CD8-positive, alpha-beta memory T cell (primary cell): ENCODE data around the gene DCAF15. TPM values are rescaled to one million over a fixed set of nuclear protein-coding genes. Genes with fewer than 3 reads are reported as not detected.

Source experiments
- CTCF ChIA-PET: fragments of 350-600 bp; sonication (Branson Sonifier 250); formaldehyde crosslinking; loops from one replicate; lab custom pipeline; 2021; ENCODE audit warnings: antibody characterized with exemption; lab: Charles Lee
- POLR2A ChIA-PET: fragments of 350-600 bp; sonication (Branson Sonifier 250); formaldehyde crosslinking; loops from one replicate; lab custom pipeline; 2021; ENCODE audit warnings: antibody characterized with exemption; lab: Charles Lee
- DNase-seq, 5 donors: peaks; one replicate each; pipeline versions ENCODE4 v3.0.0 to v3.0.0-alpha.2; 2020 to 2022; ENCODE audit warnings: mixed read lengths in 1 of 5
- H3K27ac ChIP-seq: one replicate; pipeline ENCODE4 v1.7.0; 2013; ENCODE audit warnings: low read depth, mild to moderate bottlenecking, low read length, moderate library complexity
- H3K27me3 ChIP-seq: 2 replicates; pipeline ENCODE4 v1.7.0; 2013; ENCODE audit warnings: low read length, mild to moderate bottlenecking; ENCODE audit not compliant: insufficient read depth, poor library complexity, severe bottlenecking
- H3K36me3 ChIP-seq: 2 replicates; pipeline ENCODE4 v1.7.0; 2013; ENCODE audit warnings: mild to moderate bottlenecking, low read length, moderate library complexity; ENCODE audit not compliant: insufficient read depth
- H3K4me1 ChIP-seq: 2 replicates; pipeline ENCODE4 v1.7.0; 2013; ENCODE audit warnings: mild to moderate bottlenecking, low read length, moderate library complexity; ENCODE audit not compliant: insufficient read depth
- H3K4me3 ChIP-seq: 2 replicates; pipeline ENCODE4 v1.7.0; 2013; ENCODE audit warnings: mild to moderate bottlenecking, low read length
- H3K9me3 ChIP-seq: 2 replicates; pipeline ENCODE4 v1.7.0; 2013; ENCODE audit warnings: mild to moderate bottlenecking, low read length
- H3K27ac Mint-ChIP-seq, 8 donors: one replicate each; pipeline ENCODE4 v1.8.0; 2020 to 2021; ENCODE audit warnings: mixed read lengths in 8 of 8, mild to moderate bottlenecking in 6 of 8, inconsistent platforms in 3 of 8, moderate library complexity in 3 of 8
- H3K27me3 Mint-ChIP-seq, 2 donors: one replicate each; pipeline ENCODE4 v1.8.0; 2020 to 2021; ENCODE audit warnings: mixed read lengths in 2 of 2, mild to moderate bottlenecking in 1 of 2, moderate library complexity in 1 of 2
- H3K36me3 Mint-ChIP-seq, 3 donors: one replicate each; pipeline ENCODE4 v1.8.0; 2020 to 2021; ENCODE audit warnings: mixed read lengths in 3 of 3, inconsistent platforms in 1 of 3, mild to moderate bottlenecking in 1 of 3
- H3K4me1 Mint-ChIP-seq, 3 donors: one replicate each; pipeline ENCODE4 v1.8.0; 2020 to 2021; ENCODE audit warnings: mixed read lengths in 3 of 3, inconsistent platforms in 1 of 3, mild to moderate bottlenecking in 1 of 3
- H3K4me3 Mint-ChIP-seq, 7 donors: one replicate each; pipeline ENCODE4 v1.8.0; 2020 to 2021; ENCODE audit warnings: mixed read lengths in 7 of 7, mild to moderate bottlenecking in 6 of 7, moderate library complexity in 4 of 7, inconsistent platforms in 2 of 7
- H3K9me3 Mint-ChIP-seq, 5 donors: one replicate each; pipeline ENCODE4 v1.8.0; 2020 to 2022; ENCODE audit warnings: mixed read lengths in 5 of 5, mild to moderate bottlenecking in 3 of 5, moderate library complexity in 2 of 5, inconsistent platforms in 1 of 5
- polyA plus RNA-seq: library from polyadenylated mRNA; unstranded; fragments of 300-500 nt; fragmentation: Illumina TruSeq; gene quantifications from one replicate; pipeline ENCODE4 v1.2.3, GENCODE V29; 2021
- total RNA-seq, 2 experiments: library from RNA; stranded (reverse); gene quantifications; one replicate each; pipeline ENCODE4 v1.2.3, GENCODE V29; 2021

The DCAF15 gene
- total and polyA plus RNA-seq, 3 experiments from 2014 or later, result 8.0 to 66.5 (median 64.6) TPM

GRCh38 chr19:13995017-13995728, 42.9 kb downstream of the DCAF15 start:
- Histone ChIP-seq H3K27me3 (no peaks in the 10 kb centered on the region), H3K4me1 (peaks cover 11% of the 10 kb centered on the region), H3K9me3 (peaks cover 5% of the 10 kb centered on the region), H3K4me3 (no peak overlapping the region), H3K27ac (no peak overlapping the region), H3K36me3 (peaks cover 14% of the 10 kb centered on the region)
- ChIA-PET CTCF (interaction anchor here (0.9 kb wide), 1 partner anchor 17 kb away, joined by 3 read pairs; no protein-coding TSS in a partner anchor), POLR2A (no interaction called here)
- Mint-ChIP-seq H3K4me3 (no peak overlapping the region), H3K9me3 (no peaks in the 10 kb centered on the region), H3K27me3 (peaks cover 0 to 2% of the 10 kb centered on the region in 2 donors), H3K4me1 (peaks cover 9 to 44% (median 17%) of the 10 kb centered on the region in 3 donors), H3K36me3 (peaks cover 5 to 39% (median 5%) of the 10 kb centered on the region in 3 donors), H3K27ac (no peak overlapping the region)
- no peak for DNase-seq

- no peaks in the 10 kb centered on the region for H3K9me3 Mint-ChIP-seq
- peaks cover 8 to 48% (median 16%) of the 10 kb centered on the region in 3 donors for H3K4me1 Mint-ChIP-seq
- H3K27ac ChIP-seq, result no peak overlapping the region
- peaks cover 5% of the 10 kb centered on the region for H3K9me3 ChIP-seq
- no peak overlapping the region for H3K4me3 ChIP-seq
- H3K4me3 Mint-ChIP-seq, result no peak overlapping the region
- DNase-seq, result no peak
- ChIA-PET POLR2A (no interaction called here), CTCF (interaction anchor here (0.9 kb wide), 1 partner anchor 18 kb away, joined by 3 read pairs; no protein-coding TSS in a partner anchor)
- H3K4me1 ChIP-seq, result peaks cover 21% of the 10 kb centered on the region
- no peak overlapping the region for H3K27ac Mint-ChIP-seq
- H3K36me3 Mint-ChIP-seq, result peaks cover under 1 to 38% (median 2%) of the 10 kb centered on the region in 3 donors
- peaks cover 0 to 2% of the 10 kb centered on the region in 2 donors for H3K27me3 Mint-ChIP-seq
- H3K27me3 ChIP-seq, result no peaks in the 10 kb centered on the region
- peaks cover 10% of the 10 kb centered on the region for H3K36me3 ChIP-seq
Observed at GRCh38 chr19:13995878-13996765, 43.8 kb downstream of the DCAF15 start.

- Histone ChIP-seq H3K27me3 (no peaks in the 10 kb centered on the region), H3K4me3 (no peak overlapping the region), H3K36me3 (peaks cover 9% of the 10 kb centered on the region), H3K9me3 (peaks cover 5% of the 10 kb centered on the region), H3K4me1 (peaks cover 27% of the 10 kb centered on the region), H3K27ac (no peak overlapping the region)
- H3K4me3 Mint-ChIP-seq, result no peak overlapping the region
- peaks cover 11 to 52% (median 13%) of the 10 kb centered on the region in 3 donors for H3K4me1 Mint-ChIP-seq
- no peaks in the 10 kb centered on the region for H3K9me3 Mint-ChIP-seq
- H3K27me3 Mint-ChIP-seq, result peaks cover 0 to 2% of the 10 kb centered on the region in 2 donors
- H3K36me3 Mint-ChIP-seq, result peaks cover 0 to 31% (median 0%) of the 10 kb centered on the region in 3 donors
- H3K27ac Mint-ChIP-seq, result peak overlapping the region in 3 of 8 donors; percentile 47 to 63 (median 48)
- peak in 1 of 5 donors; percentile 37 for DNase-seq
- CTCF ChIA-PET, result no interaction called here
- POLR2A ChIA-PET, result no interaction called here
Observed at GRCh38 chr19:13996928-13997630, 44.8 kb downstream of the DCAF15 start.

GRCh38 chr19:13997631-13997962, 45.3 kb downstream of the DCAF15 start:
- no peak overlapping the region for H3K4me3 ChIP-seq
- ChIA-PET CTCF (no interaction called here), POLR2A (no interaction called here)
- no peaks in the 10 kb centered on the region for H3K27me3 ChIP-seq
- H3K36me3 Mint-ChIP-seq, result peaks cover 0 to 26% (median 0%) of the 10 kb centered on the region in 3 donors
- no peaks in the 10 kb centered on the region for H3K9me3 Mint-ChIP-seq
- peaks cover 30% of the 10 kb centered on the region for H3K4me1 ChIP-seq
- peaks cover 5% of the 10 kb centered on the region for H3K9me3 ChIP-seq
- no peak for DNase-seq
- H3K4me3 Mint-ChIP-seq, result no peak overlapping the region
- peaks cover 0 to 2% of the 10 kb centered on the region in 2 donors for H3K27me3 Mint-ChIP-seq
- H3K4me1 Mint-ChIP-seq, result peaks cover 14 to 52% (median 14%) of the 10 kb centered on the region in 3 donors
- peak overlapping the region in 3 of 8 donors; percentile 8 to 82 (median 63) for H3K27ac Mint-ChIP-seq
- H3K27ac ChIP-seq, result no peak overlapping the region
- peaks cover 9% of the 10 kb centered on the region for H3K36me3 ChIP-seq

DNA sequence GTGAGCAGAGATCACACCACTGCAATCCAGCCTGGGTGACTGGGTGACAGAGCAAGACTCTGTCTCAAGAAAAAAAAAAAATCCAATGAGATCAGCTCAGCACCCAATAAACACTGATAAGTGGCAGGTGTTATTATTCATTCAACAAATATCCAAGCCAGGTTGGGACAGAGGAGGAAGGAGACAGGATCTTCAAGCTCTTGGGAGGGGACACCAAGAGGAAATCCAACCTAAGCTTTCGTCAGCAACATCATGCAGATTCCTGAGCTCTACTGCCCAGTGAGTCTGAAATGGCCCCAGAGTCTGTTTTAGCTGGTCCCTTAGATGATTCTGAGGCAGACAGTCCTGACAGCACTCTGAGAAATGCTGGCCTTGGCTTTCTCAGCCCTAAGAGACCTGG, 46.1 kb downstream of the DCAF15 start:
- H3K27me3 Mint-ChIP-seq, result no peaks in the 10 kb centered on the region
- Histone ChIP-seq H3K9me3 (peaks cover 5% of the 10 kb centered on the region), H3K27me3 (no peaks in the 10 kb centered on the region), H3K36me3 (peaks cover 3% of the 10 kb centered on the region), H3K4me1 (peaks cover 38% of the 10 kb centered on the region), H3K27ac (no peak overlapping the region), H3K4me3 (no peak overlapping the region)
- no peak for DNase-seq
- no peaks in the 10 kb centered on the region for H3K9me3 Mint-ChIP-seq
- H3K36me3 Mint-ChIP-seq, result peaks cover 0 to 22% (median 0%) of the 10 kb centered on the region in 3 donors
- peak overlapping the region in 7 of 8 donors; percentile 61 to 92 (median 82) for H3K27ac Mint-ChIP-seq
- peaks cover 22 to 55% (median 22%) of the 10 kb centered on the region in 3 donors for H3K4me1 Mint-ChIP-seq
- H3K4me3 Mint-ChIP-seq, result no peak overlapping the region
- ChIA-PET POLR2A (no interaction called here), CTCF (interaction anchor here (1.4 kb wide), 1 partner anchor 33 kb away, joined by 4 read pairs; the partner anchor contains the start of gene IL27RA)

- CTCF ChIA-PET, result interaction anchor here (1.1 to 1.4 kb wide), 3 partner anchors 14 to 66 kb away, joined by 4 read pairs; partner anchors contain the start of gene IL27RA
Observed at GRCh38 chr19:13999085-13999484, 46.8 kb downstream of the DCAF15 start.

DNA sequence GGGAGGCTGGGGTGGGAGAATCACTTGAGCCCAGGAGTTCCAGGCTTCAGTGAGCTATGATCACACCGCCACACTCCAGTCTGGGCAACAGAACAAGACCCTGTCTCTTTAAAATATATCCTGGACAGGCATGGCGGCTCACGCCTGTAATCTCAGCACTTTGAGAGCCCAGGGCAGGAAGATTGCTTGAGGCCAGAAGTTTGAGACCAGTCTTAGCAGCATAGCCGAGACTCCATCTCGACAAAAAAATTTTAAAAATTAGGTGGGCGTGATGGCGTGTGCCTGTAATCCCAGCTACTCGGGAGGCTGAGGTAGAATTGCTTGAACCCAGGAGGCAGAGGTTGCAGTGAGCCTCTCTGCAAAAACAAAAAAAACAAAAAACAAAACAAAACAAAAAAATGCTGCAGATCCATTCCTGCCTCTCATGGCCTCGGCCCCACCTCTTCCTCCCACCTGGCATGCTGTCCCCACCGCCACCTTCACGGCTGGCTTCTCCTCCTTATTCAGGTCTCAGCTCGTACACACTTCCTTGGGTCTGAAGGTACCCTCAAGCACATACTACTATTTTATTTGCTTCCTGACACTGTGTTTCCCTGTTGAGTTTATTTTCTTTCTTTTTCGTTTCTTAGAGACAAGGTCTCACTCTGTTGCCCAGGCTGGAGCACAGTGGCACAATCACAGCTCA, 48.5 kb downstream of the DCAF15 start:
- H3K4me3 ChIP-seq, result no peak overlapping the region
- Mint-ChIP-seq H3K9me3 (no peaks in the 10 kb centered on the region), H3K36me3 (peaks cover 0 to 14% (median 0%) of the 10 kb centered on the region in 3 donors), H3K27ac (peak overlapping the region; percentile 65 to 94 (median 90)), H3K4me3 (peak overlapping the region in 4 of 7 donors; percentile 13 to 49 (median 20)), H3K27me3 (no peaks in the 10 kb centered on the region), H3K4me1 (peaks cover 37 to 66% (median 38%) of the 10 kb centered on the region in 3 donors)
- ChIA-PET CTCF (interaction anchor here (1.2 to 1.7 kb wide), 2 partner anchors 98 to 114 kb away, joined by 3 to 5 read pairs; no protein-coding TSS in a partner anchor), POLR2A (interaction anchor here (0.6 to 0.7 kb wide), 2 partner anchors 9 to 1236 kb away, joined by 3 to 5 read pairs; no protein-coding TSS in a partner anchor)
- H3K9me3 ChIP-seq, result peaks cover 5% of the 10 kb centered on the region
- peaks cover 49% of the 10 kb centered on the region for H3K4me1 ChIP-seq
- no peaks in the 10 kb centered on the region for H3K27me3 ChIP-seq
- H3K36me3 ChIP-seq, result peaks cover 3% of the 10 kb centered on the region
- peak in 1 of 5 donors; percentile 41 for DNase-seq
- no peak overlapping the region for H3K27ac ChIP-seq

More at GRCh38 chr19:13999085-13999484, 46.8 kb downstream of the DCAF15 start:
- no peak overlapping the region for H3K27ac ChIP-seq
- Mint-ChIP-seq H3K4me3 (no peak overlapping the region), H3K27ac (peak overlapping the region in 6 of 8 donors; percentile 61 to 92 (median 82)), H3K27me3 (no peaks in the 10 kb centered on the region), H3K36me3 (peaks cover 0 to 21% (median 0%) of the 10 kb centered on the region in 3 donors), H3K4me1 (peaks cover 25 to 54% (median 25%) of the 10 kb centered on the region in 3 donors), H3K9me3 (no peaks in the 10 kb centered on the region)
- peaks cover 3% of the 10 kb centered on the region for H3K36me3 ChIP-seq
- peaks cover 5% of the 10 kb centered on the region for H3K9me3 ChIP-seq
- no peaks in the 10 kb centered on the region for H3K27me3 ChIP-seq
- POLR2A ChIA-PET, result no interaction called here
- DNase-seq, result no peak
- H3K4me3 ChIP-seq, result no peak overlapping the region
- H3K4me1 ChIP-seq, result peaks cover 38% of the 10 kb centered on the region
